ENCODE data around the gene METTL23. TPM values are rescaled to one million over a fixed set of nuclear protein-coding genes. Genes with fewer than 3 reads are reported as not detected.

METTL23 gene
- total and polyA plus RNA-seq, 8 donors, result 14.4 to 34.1 (median 21.8) TPM

GRCh38 chr17:76702941-76703637 lies 23.6 kb upstream of the METTL23 start:
- TF ChIP-seq CTCF (IDR thresholded peaks at IDR 0.05), result no peak
- Histone ChIP-seq H3K27me3 (no peaks in the 10 kb centered on the region), H3K4me3 (no peak overlapping the region), H3K36me3 (no peaks in the 10 kb centered on the region), H3K27ac (peak overlapping the region in 1 of 4 donors; percentile 4), H3K9me3 (no peaks in the 10 kb centered on the region), H3K4me1 (no peaks in the 10 kb centered on the region)
- intact Hi-C loops (cut with DNase I), result loop anchor here in 1 of 3 donors (10.0 kb wide), 1 partner anchor 168 kb away; the partner anchor contains the start of gene CYGB
- ATAC-seq (no peak), FAIRE-seq (no peak), DNase-seq (peak in 1 of 6 donors; percentile 12)
- 80% methylated on average over 10 of the region's 10 CpGs for WGBS, 2 donors

GRCh38 chr17:76704805-76705204 lies 21.8 kb upstream of the METTL23 start:
- DNase-seq, result no peak
- TF ChIP-seq CTCF (IDR thresholded peaks at IDR 0.05), result no peak
- WGBS, 2 donors, result 78 to 89% methylated on average over 4 of the region's 4 CpGs
- Histone ChIP-seq H3K4me3 (no peak overlapping the region), H3K4me1 (peaks cover 0 to 6% (median 3%) of the 10 kb centered on the region in 3 donors), H3K36me3 (no peaks in the 10 kb centered on the region), H3K27me3 (no peaks in the 10 kb centered on the region), H3K9me3 (no peaks in the 10 kb centered on the region), H3K27ac (no peak overlapping the region)
- no peak for FAIRE-seq
- no peak for ATAC-seq
- intact Hi-C loops (cut with DNase I), result loop anchor here in 1 of 3 donors (10.0 kb wide), 1 partner anchor 170 kb away; the partner anchor contains the start of gene CYGB

GRCh38 chr17:76706817-76707216 lies 19.8 kb upstream of the METTL23 start:
- TF ChIP-seq CTCF (IDR thresholded peaks at IDR 0.05), result no peak
- Histone ChIP-seq H3K36me3 (no peaks in the 10 kb centered on the region), H3K9me3 (no peaks in the 10 kb centered on the region), H3K27ac (no peak overlapping the region), H3K27me3 (no peaks in the 10 kb centered on the region), H3K4me3 (no peak overlapping the region), H3K4me1 (peaks cover 7 to 12% (median 10%) of the 10 kb centered on the region in 3 donors)
- no peak for FAIRE-seq
- DNase-seq, result no peak
- no peak for ATAC-seq
- WGBS, 2 donors, result 90 to 93% methylated on average over 3 of the region's 3 CpGs
- intact Hi-C loops (cut with DNase I), result loop anchor here in 1 of 3 donors (10.0 kb wide), 1 partner anchor 172 kb away; the partner anchor contains the start of gene CYGB

- H3K4me1 ChIP-seq, result peaks cover 8 to 12% (median 10%) of the 10 kb centered on the region in 3 donors
- H3K27ac ChIP-seq, result peak overlapping the region; percentile 76 to 81 (median 78)
- no peak for DNase-seq
- H3K27me3 ChIP-seq, result no peaks in the 10 kb centered on the region
- TF ChIP-seq CTCF (IDR thresholded peaks at IDR 0.05), result no peak
- no peaks in the 10 kb centered on the region for H3K36me3 ChIP-seq
- H3K4me3 ChIP-seq, result no peak overlapping the region
- 38% methylated on average over 14 of the region's 14 CpGs for WGBS, 2 donors
- intact Hi-C loops (cut with DNase I), result loop anchor here in 1 of 3 donors (10.0 kb wide), 1 partner anchor 173 kb away; the partner anchor contains the start of gene CYGB
- no peak for FAIRE-seq
- ATAC-seq, result peak in 3 of 4 donors; percentile 8 to 31 (median 13)
- no peaks in the 10 kb centered on the region for H3K9me3 ChIP-seq
Observed at GRCh38 chr17:76707985-76708807, 18.4 kb upstream of the METTL23 start.

All from pancreas (tissue), 10 donors.